Ecto neural progenitor cell (in vitro differentiated cells): ENCODE results near the gene RASAL2.
"Not testable (repeated sequence)": the region's sequence is repeated elsewhere in the genome, so short reads cannot be mapped to it uniquely, and the experiment has no call there.

ENCODE experiments used
- DNase-seq: peaks from one replicate; pipeline ENCODE4 v3.0.0-alpha.2; 2018; ENCODE audit warnings: low spot score

Gene RASAL2

DNA sequence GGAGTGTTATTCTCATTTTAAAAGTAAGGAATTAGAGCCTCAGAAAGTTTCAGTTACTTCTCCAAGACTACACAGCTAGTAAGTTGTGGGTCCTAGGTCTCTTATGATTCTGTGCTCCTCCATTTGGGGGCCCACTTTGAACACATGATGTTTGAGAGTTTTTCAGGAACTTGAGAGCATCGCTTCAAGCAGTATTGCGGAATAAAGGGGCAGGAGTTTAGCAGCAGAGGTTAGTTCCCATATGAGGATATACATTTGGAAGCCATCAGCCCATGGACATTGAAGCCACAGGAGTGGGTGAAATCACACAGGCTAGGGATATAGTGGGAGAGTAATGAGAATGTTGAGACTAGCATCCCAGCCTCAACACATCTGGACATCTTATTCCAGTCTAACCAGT, 143.2 kb downstream of the RASAL2 start:
- DNase-seq, result no peak

DNA sequence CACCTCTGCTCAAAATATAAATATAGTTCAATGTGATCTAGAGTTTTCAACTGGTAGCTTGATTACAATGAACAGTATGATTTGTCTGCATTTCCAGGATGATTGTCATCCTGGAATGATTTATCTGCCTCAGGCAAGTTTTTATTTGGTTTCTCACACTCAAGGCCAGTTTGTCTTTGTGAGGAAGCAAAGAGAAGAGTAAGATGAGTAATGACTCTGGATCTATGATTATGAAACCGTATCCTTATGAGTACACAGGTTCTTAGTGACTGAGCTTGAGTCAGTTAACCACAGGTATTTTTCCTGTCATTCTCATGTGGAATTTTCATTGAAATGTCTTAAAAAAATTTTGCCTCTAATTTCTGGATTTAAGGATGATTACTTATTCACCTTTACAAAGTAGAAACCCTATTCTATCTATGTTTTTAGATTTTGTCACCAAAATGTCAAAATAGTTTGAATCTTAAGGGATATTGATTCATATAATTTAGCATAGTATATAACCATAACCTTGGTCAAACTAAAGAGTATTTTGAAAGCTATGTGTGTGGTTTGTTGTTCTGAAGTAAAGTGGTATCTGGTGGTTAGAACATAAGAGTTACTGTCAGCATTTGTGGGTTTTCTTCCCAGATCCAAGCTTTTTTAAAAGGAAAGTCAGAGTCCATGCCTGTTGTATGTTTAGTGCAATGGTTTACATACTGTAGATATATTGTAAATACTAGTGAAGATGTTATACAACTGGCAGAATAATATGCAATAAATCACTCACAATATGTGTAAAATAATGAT, 145.0 kb downstream of the RASAL2 start:
- no peak for DNase-seq

DNA sequence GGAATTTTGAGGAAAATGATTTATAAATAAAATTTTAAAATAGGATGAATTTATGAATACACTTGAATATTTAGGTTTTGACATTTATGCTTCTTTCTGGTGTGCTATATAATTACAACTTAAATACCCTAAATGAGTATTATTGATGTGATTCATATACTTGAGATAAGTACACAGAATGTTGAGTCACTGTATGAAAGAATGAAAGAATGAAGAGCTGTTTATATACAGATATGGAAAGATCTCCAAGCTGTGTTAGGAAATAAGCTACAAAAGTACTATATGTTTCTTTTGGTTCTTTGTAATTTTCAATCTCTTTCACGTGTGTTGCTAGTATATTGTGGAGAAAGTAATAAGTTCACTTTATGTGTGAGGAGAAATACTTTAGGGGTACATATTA, 147.2 kb downstream of the RASAL2 start:
- DNase-seq, result no peak

DNA sequence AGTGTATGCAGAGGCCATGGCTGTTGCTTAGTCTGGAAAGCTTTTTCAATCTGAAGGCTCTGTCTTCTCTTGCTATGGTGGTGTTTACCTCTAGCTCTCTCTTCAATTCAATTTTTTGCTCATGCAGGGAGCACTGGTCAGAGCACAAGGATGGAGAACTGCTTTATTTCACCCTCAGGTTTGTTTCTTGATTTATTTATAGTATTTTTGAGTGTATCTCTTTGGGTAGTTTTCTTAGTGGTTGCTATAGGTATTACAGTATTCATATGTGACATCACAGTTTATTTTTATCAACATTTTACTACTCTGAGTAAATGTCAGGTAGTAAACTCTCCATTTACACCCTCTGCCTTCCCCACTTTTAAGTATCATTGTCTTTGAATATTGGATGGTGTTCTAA, 147.9 kb downstream of the RASAL2 start:
- DNase-seq, result no peak

DNA sequence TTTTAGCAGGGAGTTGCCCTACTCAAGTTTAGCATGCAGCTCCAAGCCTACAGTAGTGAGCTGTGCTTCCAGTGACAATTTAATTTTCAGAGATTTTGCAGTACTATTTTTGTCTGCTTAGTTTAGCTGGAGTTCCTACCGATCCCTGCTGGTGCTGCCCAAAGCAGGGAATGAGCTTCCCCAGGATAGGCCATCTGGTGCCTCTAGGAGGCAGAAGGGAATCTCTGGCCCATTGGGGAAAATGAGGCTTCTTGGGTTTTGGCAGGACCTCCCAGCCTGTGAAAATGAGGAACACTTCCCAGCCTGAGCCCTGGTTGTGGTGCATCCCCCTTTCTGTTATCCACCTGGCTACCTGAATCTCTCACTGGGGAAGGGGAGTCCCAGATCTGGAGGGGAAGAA, 149.2 kb downstream of the RASAL2 start:
- no peak for DNase-seq

DNA sequence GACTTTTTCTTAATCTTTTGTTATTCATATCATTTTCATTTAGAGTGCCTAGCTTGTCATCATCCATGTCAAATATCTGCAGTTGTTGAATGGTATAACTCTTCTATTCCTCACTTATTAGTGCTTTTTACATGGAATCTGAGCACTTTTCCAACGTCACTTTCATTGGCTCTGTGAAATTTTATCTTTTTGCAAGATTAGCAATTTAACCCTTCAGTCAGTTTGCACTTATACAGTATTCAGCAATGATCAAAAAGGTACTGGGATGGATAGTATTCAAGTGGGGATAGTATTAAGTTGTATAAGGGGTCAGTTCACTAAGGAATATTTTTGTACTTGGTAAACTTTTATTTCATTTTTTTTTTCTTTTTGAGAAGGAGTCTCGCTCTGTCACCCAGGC, 150.0 kb downstream of the RASAL2 start:
- DNase-seq, result no peak

DNA sequence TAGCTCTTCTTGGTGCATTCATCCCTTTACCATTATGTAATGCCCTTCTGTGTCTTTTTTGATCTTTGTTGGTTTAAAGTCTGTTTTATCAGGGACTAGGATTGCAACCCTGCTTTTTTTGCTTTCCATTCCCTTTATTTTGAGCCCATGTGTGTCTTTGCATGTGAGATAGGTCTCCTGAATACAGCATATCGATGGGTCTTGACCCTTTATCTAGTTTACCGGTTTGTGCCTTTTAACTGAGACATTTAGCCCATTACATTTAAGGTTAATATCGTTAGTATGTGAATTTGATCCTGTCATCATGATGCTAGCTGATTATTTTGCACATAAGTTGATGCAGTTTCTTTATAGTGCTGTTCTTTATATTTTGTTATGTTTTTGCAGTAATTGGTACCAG, 154.4 kb downstream of the RASAL2 start:
- DNase-seq, result not testable (repeated sequence)

DNA sequence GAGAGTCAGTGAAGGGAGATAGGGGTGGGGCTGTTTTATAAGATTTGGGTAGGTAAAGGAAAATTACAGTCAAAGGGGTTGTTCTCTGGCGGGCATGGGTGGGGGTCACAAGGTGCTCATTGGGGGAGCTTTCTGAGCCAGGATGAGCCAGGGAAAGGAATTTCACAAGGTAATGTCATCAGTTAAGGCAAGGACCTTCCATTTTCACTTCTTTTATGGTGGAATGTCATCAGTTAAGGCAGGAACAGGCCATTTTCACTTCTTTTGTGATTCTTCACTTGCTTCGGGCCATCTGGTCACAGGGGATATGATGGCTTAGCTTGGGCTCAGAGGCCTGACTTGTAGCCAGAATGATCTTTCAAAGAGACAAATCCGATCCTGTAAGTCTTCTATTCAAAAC, 159.7 kb downstream of the RASAL2 start:
- DNase-seq, result not testable (repeated sequence)

DNA sequence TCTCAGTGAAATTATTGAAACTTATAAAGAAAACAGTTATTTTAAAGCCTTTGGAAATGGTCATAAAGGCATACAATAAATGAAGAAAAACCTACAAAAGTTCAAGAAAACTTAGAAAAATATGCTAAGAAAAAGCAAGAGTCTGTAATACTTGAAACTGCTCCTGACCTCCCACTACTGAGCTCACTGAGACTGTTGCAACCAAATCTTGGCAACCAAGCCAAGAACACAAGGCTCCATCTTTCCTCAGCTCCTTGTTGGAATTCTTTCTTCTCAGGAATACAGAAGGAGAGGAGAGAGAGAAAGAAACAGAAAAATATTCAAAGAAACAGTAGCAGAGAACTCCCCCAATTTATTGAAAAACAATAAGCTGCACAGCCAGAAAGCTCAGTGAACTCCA, 160.5 kb downstream of the RASAL2 start:
- no peak for DNase-seq

DNA sequence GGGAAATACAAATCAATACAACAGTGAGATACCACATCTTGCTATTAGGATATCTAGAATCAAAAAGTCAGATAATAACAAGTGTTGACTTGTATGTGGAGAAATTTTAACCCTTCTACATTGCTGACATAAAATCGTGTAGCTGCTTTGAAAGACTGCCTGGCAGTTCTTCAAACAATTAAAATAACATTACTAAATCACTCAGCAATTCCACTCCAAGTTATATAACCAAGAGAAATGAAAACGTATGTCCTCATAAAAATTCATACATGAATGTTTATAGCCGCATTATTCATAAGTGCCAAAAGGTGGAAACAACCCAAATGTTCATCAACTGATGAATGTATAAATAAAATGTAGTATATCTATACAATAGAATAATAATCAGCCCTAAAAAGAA, 164.6 kb downstream of the RASAL2 start:
- no peak for DNase-seq

DNA sequence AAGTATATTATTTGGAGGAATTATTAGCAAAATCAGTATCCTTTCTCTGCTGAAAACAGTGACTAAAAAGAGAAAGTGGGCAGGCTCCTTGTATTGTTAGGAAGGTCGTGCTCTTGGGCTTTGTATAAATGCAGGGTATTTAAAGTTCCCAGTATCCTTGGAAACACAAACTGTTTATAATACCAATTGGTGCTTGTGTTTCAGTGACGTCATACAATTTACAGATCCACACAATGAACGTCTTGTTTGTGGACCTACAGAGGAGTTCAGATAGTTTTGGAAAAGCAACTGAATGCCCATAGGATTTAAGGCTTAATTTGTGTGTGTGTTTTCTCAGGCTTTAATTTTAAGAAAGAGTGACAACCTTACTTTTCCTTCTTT, 168.2 kb downstream of the RASAL2 start:
- no peak for DNase-seq

DNA sequence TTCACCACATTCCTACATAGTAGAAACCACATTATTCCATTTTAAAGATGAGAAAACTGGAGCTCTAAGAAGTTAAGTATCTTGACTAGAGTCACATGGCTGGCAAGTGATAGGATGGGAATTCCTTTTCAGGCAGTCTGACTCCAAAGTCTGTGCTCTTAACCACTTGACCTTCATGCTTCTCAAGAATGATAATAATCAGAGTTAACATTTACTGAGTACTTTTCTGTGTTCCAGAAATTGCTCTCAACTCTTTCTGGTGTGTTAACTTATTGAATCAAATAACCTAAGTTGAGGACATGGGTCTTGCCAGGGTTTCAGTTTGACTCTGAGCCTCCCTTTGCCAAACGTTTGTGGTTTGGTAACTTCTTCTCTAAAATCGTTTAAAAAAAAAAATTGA, 169.4 kb downstream of the RASAL2 start:
- DNase-seq, result no peak

DNA sequence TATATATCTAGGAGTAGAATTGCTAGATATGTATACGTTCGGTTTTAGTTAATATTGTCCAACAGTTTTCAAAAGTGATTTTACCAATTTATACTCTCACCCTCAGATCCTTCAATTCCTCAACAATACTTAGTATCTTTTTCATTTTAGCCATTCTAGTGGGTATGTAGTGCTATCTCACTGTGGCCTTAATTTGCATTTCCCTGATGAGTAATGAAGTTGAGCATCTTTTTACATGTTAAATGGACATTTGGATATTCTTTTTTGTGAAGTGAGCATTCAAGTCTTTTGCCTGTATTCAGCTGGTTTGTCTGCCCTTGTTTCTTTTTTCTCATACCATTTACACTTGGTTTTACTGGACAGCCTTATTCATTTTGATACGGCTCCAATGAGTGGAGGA, 172.2 kb downstream of the RASAL2 start:
- no peak for DNase-seq

DNA sequence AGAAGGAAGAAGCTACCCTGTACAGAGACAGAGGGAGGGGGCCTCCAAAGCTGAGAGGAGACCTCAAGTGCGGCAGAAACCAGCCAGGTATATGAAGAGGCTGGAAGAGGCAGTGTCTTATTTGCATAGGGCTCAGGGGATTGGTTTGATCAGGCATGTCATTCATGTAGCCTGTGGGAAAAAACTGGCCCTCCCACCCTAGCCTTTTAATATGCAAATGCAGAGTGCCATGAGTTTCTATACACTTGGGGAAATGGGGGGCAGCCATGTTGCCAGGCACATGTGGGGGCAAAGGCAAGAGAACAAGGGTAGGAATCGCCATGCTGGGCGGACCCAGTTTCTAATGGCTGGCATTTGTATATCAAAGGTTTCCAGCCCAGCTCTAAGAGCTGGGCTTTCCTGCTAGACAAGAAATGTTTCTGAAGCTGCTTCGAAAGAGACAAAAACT, 172.7 kb downstream of the RASAL2 start:
- peak; percentile 58 for DNase-seq

DNA sequence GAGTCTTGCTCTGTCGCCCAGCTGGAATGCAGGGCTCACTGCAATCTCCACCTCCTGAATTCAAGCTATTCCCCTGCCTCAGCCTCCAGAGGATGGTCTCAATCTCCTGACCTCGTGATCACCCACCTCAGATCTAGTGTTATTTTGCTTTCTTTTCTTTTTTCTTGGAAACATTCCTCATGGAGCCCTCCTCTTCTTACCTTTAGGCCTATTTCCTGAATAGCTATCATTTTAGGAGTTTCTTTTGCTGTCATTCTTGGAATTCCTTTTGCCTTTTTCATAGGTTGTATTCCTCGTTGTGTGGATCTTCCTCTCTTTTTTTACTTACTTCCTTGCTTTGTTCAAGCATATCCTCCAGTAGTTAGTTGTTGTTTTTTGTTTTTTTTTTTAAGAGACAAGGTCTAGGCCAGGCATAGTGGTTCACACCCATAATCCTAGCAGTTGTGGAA, 173.8 kb downstream of the RASAL2 start:
- DNase-seq, result no peak

DNA sequence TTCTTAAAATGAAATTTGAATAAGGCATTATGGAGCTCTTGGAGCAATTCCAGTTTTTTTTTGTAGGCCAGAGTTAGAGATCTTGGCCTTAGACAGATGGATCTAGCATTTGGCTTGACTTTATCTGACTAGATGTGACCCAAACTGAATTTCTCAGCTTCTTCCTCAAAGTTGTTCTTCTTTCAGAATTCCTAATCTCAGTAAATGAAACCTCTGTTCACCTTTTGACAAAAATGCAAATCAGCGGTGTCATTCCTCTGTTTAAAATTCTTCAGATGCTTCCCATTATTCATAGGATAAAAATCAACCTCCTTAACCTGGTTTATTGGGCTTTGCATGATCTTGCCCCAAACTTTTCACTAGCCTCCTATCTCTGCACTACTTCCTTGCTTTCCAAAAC, 177.6 kb downstream of the RASAL2 start:
- no peak for DNase-seq

DNA sequence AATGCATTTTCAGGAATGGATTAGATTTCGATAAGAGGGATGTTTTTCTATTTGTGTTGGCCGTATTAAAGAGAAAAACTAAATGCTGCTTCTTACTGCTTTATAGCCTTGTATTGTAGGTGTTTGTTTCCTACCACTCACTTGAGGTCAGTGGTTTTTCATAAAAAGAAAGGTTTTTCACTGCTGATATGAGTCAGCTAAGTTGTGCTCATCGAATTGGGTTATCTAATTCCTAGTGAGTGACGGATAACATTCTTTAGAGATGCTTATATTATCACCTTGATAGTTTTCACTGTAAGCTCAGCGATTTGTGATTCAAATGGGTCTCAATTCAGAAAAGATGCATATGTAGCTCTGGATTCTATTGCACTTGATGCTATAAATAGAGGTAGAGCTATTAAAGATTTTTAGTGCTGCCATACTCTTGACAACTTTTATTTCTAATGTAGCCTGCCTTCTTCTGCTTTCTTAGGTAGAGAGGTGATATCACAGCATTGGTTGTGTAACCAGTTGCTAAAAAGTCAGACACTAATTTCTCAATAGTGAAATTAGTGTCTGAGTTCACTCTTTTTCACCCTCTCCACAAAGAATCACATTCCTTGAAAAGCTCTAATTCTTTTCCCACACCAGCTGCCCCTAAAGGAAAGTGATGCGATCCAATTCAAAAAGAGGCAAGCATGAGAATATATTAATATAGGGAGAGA, 180.0 kb downstream of the RASAL2 start:
- no peak for DNase-seq

DNA sequence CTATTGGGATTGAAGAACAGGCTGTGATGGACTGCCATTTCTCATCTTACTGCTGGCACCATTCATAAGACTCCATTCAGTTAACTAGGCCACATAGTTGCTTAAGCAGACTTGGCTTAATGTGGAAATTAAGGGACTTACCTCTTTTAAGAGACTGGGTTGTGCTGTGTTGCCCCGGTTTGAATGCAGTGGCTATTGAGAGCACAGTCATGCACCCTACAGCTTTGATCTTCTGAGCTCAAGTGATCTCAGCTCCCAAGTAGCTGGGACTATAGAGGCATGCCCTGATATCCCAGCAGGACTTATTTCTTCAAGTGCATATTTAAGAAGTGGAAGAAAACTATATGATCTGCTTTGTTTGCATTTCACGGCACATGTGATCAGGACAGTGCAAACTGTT, 181.1 kb downstream of the RASAL2 start:
- no peak for DNase-seq

DNA sequence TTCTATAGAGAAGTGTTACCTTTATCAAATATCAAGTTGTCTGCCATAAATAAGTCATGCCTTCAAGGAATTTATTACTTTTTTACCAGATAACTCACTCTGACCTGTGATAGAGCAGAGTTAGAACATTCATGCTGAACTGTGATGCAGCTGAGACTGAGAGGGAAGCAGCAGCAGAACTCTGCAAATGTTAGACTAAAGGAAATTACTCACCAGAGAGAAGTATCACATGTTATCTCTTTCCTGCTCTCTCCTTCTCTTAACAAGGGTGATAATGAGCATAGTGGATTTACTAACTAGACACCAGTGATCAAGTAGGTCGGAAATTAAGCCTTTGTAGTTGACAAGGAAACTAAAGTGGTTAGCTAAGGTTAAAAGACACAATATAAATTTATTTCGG, 181.6 kb downstream of the RASAL2 start:
- no peak for DNase-seq

DNA sequence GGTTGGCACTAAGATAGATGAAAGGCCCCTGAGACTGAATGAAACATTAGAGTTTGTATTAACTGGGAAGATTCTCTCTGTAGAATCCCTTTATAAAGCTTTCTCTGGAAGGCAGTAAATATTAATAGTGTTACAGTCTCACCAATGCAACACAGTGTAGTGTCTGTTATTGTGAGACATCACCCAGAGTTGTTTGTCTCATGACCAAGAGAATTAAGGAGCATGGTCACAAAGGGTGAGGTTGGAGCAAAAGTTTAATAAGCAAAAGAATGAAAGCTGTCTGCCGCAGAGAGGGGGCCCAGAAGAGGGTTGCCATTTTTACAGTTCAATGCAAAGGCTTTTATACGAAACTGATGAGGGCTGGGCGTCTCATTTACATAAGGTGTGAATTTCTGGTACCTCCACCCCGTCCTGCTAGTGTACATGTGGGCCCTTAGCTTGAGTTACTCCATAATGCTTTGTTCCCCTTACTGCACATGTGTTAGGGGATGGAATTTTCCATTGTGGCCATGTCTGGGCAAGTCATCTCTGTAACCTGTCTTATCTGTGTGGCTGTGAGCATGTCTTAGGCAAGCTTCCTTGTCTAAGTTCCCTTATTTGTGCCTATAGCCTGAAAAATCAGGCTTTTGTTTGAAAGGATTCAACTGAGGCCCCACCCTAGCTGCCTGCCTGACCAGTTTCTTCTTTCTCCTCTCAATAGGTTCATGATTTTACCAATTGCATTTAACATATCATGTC, 184.1 kb downstream of the RASAL2 start:
- DNase-seq, result no peak

DNA sequence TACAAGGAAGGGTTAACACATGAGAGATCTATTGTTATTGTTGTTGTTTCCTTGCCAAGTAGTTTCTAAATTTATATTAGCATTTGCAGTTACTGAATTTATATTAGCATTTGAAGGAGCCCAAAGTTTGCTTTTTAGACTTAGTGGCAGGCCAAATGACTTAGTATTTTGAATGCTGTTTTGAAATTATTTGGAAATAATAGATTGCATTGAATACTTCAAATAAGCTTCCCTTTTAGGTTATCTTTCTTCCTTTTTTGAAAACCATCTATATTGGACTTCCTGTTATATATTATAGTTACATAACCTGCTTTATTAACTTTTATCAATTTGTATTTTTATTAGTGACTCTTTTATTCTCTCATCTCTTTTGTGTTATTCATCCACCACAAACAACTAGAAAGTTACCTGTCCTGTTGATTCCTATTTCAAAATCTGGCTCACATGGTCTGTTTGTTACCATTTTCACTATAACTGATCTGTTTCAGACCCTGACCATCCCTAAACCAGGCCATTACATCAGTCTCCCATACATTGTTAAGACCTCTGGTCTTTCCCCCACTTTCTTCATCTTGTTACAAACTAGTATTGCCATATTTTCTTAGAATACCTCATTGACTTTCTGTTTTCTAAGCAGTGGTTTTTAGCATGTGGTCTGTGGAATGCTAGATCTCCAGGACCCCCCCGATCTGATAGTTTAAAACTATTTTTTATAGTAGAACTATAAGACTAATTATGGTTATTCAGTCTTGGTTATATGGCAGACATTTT, 185.2 kb downstream of the RASAL2 start:
- DNase-seq, result no peak

DNA sequence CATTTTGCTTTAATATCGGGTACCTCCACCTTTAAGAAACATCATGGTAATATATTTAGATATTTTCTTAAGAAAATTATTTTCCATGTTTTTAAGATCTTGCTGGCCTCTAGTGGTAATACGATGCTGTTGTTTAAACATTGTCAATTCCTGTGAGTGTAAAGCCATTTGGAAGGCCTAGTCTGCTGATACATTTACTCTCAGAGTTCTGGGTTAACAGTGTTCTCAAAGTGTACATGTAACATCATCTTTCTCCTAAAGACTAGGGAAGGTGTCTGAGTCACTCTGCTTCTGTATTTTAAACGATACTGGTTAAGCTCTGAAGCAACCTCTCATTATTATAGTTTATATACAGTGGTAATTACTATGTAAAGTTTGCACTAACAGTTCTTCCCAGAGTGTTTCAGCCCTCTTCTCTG, 189.1 kb downstream of the RASAL2 start:
- DNase-seq, result no peak
